ENCODE results near the gene FAM111A. TPM values are rescaled to one million over a fixed set of nuclear protein-coding genes. Genes with fewer than 3 reads are reported as not detected.

Gene FAM111A
- total and polyA plus RNA-seq, 9 of the 15 experiments (the other 6 are each of a cell fraction or from before 2014, with no cell fraction given): 14.8 to 30.6 (median 20.1) TPM

GRCh38 chr11:59198726-59199125, 56.1 kb downstream of the FAM111A start:
- Histone ChIP-seq H3K4me3 (no peak overlapping the region), H3K27me3 (ENCODE audit: control insufficient read depth in 2 of 2, insufficient read depth in 2 of 2, low read length in 2 of 2) (peaks cover 10 to 21% of the 10 kb centered on the region in 2 experiments), H3K4me1 (replicated peaks in 1 of 2; ENCODE audit: control insufficient read depth in 2 of 2, insufficient read depth in 2 of 2, low read length in 2 of 2) (peaks cover 0 to 2% of the 10 kb centered on the region in 2 experiments; a peak in 1 of 5 replicates), H3K36me3 (ENCODE audit: control insufficient read depth, insufficient read depth, low read length) (no peaks in the 10 kb centered on the region), H4K20me1 (replicated peaks; ENCODE audit: control insufficient read depth, insufficient read depth, low read length) (no peaks in the 10 kb centered on the region), H3K9me1 (ENCODE audit: control insufficient read depth, insufficient read depth, low read length) (no peaks in the 10 kb centered on the region), H2AFZ (ENCODE audit: low read depth, low read length) (no peak overlapping the region), H3K27ac (ENCODE audit: extremely low read depth, low read depth, low read length) (no peak overlapping the region), H3K4me2 (ENCODE audit: insufficient read depth, low read length) (no peak overlapping the region), H3K9me3 (replicated peaks; ENCODE audit: control insufficient read depth, insufficient read depth, low read depth, low read length) (no peaks in the 10 kb centered on the region), H3K79me2 (ENCODE audit: control insufficient read depth, insufficient read depth, low read length) (no peaks in the 10 kb centered on the region), H3K9ac (ENCODE audit: insufficient read depth in 1 of 2, low read depth in 2 of 2, low read length in 2 of 2) (no peak overlapping the region)
- ATAC-seq (no peak), FAIRE-seq (no peak), DNase-seq (ENCODE audit: extremely low read depth in 1 of 4, low spot score in 3 of 4) (no peak)
- BruUV-seq (replicated peaks): no TSS peak
- TF ChIP-seq PURB (CRISPR knock-in tag; IDR thresholded peaks at IDR 0.05; ENCODE audit: low read depth): no peak
- no peak for TF ChIP-seq CREB5 (CRISPR knock-in tag; IDR thresholded peaks at IDR 0.05)
- TF ChIP-seq ARID1B (IDR thresholded peaks at IDR 0.05): no peak
- no peak for TF ChIP-seq NFIX (CRISPR knock-in tag; IDR thresholded peaks at IDR 0.05; ENCODE audit: low read depth)
- no peak for TF ChIP-seq CUX1 (CRISPR knock-in tag; IDR thresholded peaks at IDR 0.05)
- no peak for TF ChIP-seq RBM34 (IDR thresholded peaks at IDR 0.05; ENCODE audit: borderline replicate concordance, insufficient read depth, low read length)
- TF ChIP-seq MLLT1 (IDR thresholded peaks at IDR 0.05): no peak
- TF ChIP-seq MBD2 (IDR thresholded peaks at IDR 0.05; ENCODE audit: borderline replicate concordance, low read depth): no peak
- no peak for TF ChIP-seq ZNF445 (CRISPR knock-in tag; IDR thresholded peaks at IDR 0.05; ENCODE audit: low read depth)
- TF ChIP-seq SETDB1 (IDR thresholded peaks at IDR 0.05; ENCODE audit: low read length): no peak
- no peak for TF ChIP-seq HDAC8 (tag; IDR thresholded peaks at IDR 0.05)
- no peak for TF ChIP-seq MTF1 (CRISPR knock-in tag; IDR thresholded peaks at IDR 0.05; ENCODE audit: borderline replicate concordance)
- TF ChIP-seq STAT5B (CRISPR knock-in tag; IDR thresholded peaks at IDR 0.05): no peak
- TF ChIP-seq JUN (IDR thresholded peaks at IDR 0.05; ENCODE audit: borderline replicate concordance, low read depth, low read length): no peak
- no peak for TF ChIP-seq JUN (CRISPR knock-in tag; IDR thresholded peaks at IDR 0.05; ENCODE audit: borderline replicate concordance)
- 4% methylated on average over 2 of the region's 2 CpGs for WGBS (ENCODE audit: insufficient coverage, low coverage, missing lambda C conversion rate)
- POLR2A ChIA-PET: interaction anchor here (0.9 kb wide), 1 partner anchor 16 kb away, joined by 3 read pairs; no protein-coding TSS in a partner anchor
- in situ Hi-C loops (cut with MboI): loop anchor here (25.0 kb wide), 1 partner anchor 489 kb away; no protein-coding TSS in a partner anchor
- CTCF ChIA-PET (ENCODE audit: low intra/inter-chr PET ratio): no interaction called here
- intact Hi-C loops (cut with micrococcal nuclease): no loop called here
